HepG2 (cell line): ENCODE results near the gene ZNF32. TPM values are rescaled to one million over a fixed set of nuclear protein-coding genes. Genes with fewer than 3 reads are reported as not detected.

ENCODE experiments used
- ATAC-seq: fragments of 200-7000 bp; cut with Tn5 transposase; 3 replicates; pipeline ENCODE4 v1.9.1; 2020; ENCODE audit warnings: mild to moderate bottlenecking, moderate library complexity
- BruUV-seq: library from RNA; stranded (reverse); fragments of 400-500 nt; replicated peaks from 2 replicates; lab custom pipeline; 2021; lab: Mats Ljungman, UMichigan
- CTCF ChIA-PET: fragments of 300-600 bp; formaldehyde crosslinking; extraction: SDS; loops from one replicate; lab custom pipeline; 2021; ENCODE audit warnings: low total read pairs, inconsistent platforms, low intra/inter-chr PET ratio; lab: Yijun Ruan, JAX
- POLR2A ChIA-PET: fragments of 350-600 bp; sonication (Branson Sonifier 250); formaldehyde crosslinking; loops from one replicate; lab custom pipeline; 2020; ENCODE audit warnings: antibody characterized with exemption, inconsistent platforms; lab: Yijun Ruan, JAX
- DNase-seq: peaks from one replicate; pipeline ENCODE4 v3.0.0-alpha.2; 2015; ENCODE audit warnings: low spot score
- FAIRE-seq: peaks from 3 replicates; lab custom pipeline; 2011; peaks lifted over from hg19 to GRCh38; lab: Jason Lieb, UNC
- H2AFZ ChIP-seq: one replicate; pipeline ENCODE4 v1.6.1; 2011; ENCODE audit warnings: low read length, inconsistent platforms
- H3K27ac ChIP-seq: fragments of 300-600 bp; 3 replicates; pipeline ENCODE4 v1.8.0; 2011; ENCODE audit warnings: mixed run types, mild to moderate bottlenecking, mixed read lengths, low read length, inconsistent platforms; ENCODE audit not compliant: insufficient read depth; ENCODE audit errors: extremely low read length
- H3K27me3 ChIP-seq, 2 experiments: fragments of 200-600 bp in 1 of 2; 2 replicates in 1 of 2; 3 replicates in 1 of 2; pipeline versions ENCODE4 v1.6.0 to v1.8.0; 2011; ENCODE audit warnings: low read length in 2 of 2, mild to moderate bottlenecking in 2 of 2, moderate library complexity in 2 of 2, inconsistent platforms in 1 of 2; ENCODE audit not compliant: insufficient read depth in 2 of 2, control insufficient read depth in 1 of 2
- H3K36me3 ChIP-seq, 2 experiments: fragments of 200-600 bp in 1 of 2; replicated peaks in 1 of 2; 2 replicates in 1 of 2; 3 replicates in 1 of 2; pipeline versions ENCODE4 v1.5.1 to v1.8.0; 2011; ENCODE audit warnings: low read length in 2 of 2, inconsistent platforms in 1 of 2; ENCODE audit not compliant: insufficient read depth in 2 of 2, control insufficient read depth in 1 of 2
- H3K4me1 ChIP-seq: 2 replicates; pipeline ENCODE4 v1.5.1; 2012; ENCODE audit warnings: low read length, inconsistent platforms; ENCODE audit not compliant: insufficient read depth
- H3K4me2 ChIP-seq: 2 replicates; pipeline ENCODE4 v1.6.0; 2011; ENCODE audit warnings: low read depth, low read length, inconsistent platforms
- H3K4me3 ChIP-seq, 3 experiments: fragments of 200-600 bp in 1 of 3; sonication (generic), shearing (Covaris generic) in 1 of 3; replicated peaks in 1 of 3; 2 replicates each; pipeline ENCODE4 v1.5.1; 2011 to 2016; ENCODE audit warnings: low read length in 3 of 3, inconsistent platforms in 2 of 3, low read depth in 2 of 3, mild to moderate bottlenecking in 2 of 3, control low read depth in 1 of 3, mixed read lengths in 1 of 3; ENCODE audit not compliant: insufficient read depth in 1 of 3
- H3K79me2 ChIP-seq: one replicate; pipeline ENCODE4 v1.6.1; 2011; ENCODE audit warnings: low read length, inconsistent platforms; ENCODE audit not compliant: insufficient read depth
- H3K9ac ChIP-seq: 2 replicates; pipeline ENCODE4 v1.6.0; 2011; ENCODE audit warnings: mild to moderate bottlenecking, low read depth, low read length, inconsistent platforms; ENCODE audit not compliant: insufficient read depth
- H3K9me3 ChIP-seq: 2 replicates; pipeline ENCODE4 v1.5.1; 2012; ENCODE audit warnings: mild to moderate bottlenecking, low read length
- H4K20me1 ChIP-seq: 2 replicates; pipeline ENCODE4 v1.6.0; 2011; ENCODE audit warnings: inconsistent platforms, mild to moderate bottlenecking, low read length, moderate library complexity; ENCODE audit not compliant: insufficient read depth
- CAMTA2 ChIP-seq: sonication (generic); formaldehyde crosslinking; IDR thresholded peaks from 2 replicates; pipeline ENCODE4 v1.4.0; 2020; ENCODE audit warnings: mild to moderate bottlenecking, missing genetic modification reagents, borderline replicate concordance
- ETS1 ChIP-seq: sonication (generic); formaldehyde crosslinking; IDR thresholded peaks from 2 replicates; pipeline ENCODE4 v1.4.0; 2020; ENCODE audit warnings: missing genetic modification reagents
- MYC ChIP-seq: sonication (generic); formaldehyde crosslinking; IDR thresholded peaks from 2 replicates; pipeline ENCODE4 v1.9.0; 2021; ENCODE audit warnings: missing genetic modification reagents, borderline replicate concordance
- ZNF296 ChIP-seq: sonication (generic); formaldehyde crosslinking; conservative IDR thresholded peaks from 2 replicates; pipeline ENCODE4 v1.5.0; 2020; ENCODE audit warnings: mild to moderate bottlenecking, missing genetic modification reagents
- ZNF383 ChIP-seq: sonication (generic); formaldehyde crosslinking; IDR thresholded peaks from 2 replicates; pipeline ENCODE4 v1.4.0; 2020; ENCODE audit warnings: missing genetic modification reagents, mild to moderate bottlenecking, borderline replicate concordance
- ZNF558 ChIP-seq: sonication (generic); formaldehyde crosslinking; IDR thresholded peaks from 2 replicates; pipeline ENCODE4 v1.9.0; 2022; ENCODE audit warnings: mild to moderate bottlenecking, missing genetic modification reagents, borderline replicate concordance
- WGBS: methylation state at CpG from one replicate; pipeline ENCODE4 v1.1.6; 2017; ENCODE audit warnings: low lambda C conversion rate; 5-methylcytosine and 5-hydroxymethylcytosine counted together
- in situ Hi-C: cut with HindIII; loops from 2 replicates; pipeline ENCODE4 v1.10.0; 2017; ENCODE audit warnings: low pct_unique_long_range_greater_than_20kb; ENCODE audit not compliant: extremely low pct_ligation_motif_present
- intact Hi-C: fragments of 100-400 bp; cut with micrococcal nuclease; formaldehyde crosslinking; loops from one replicate; pipeline ENCODE4 v1.10.0; 2022; ENCODE audit not compliant: unreplicated experiment
- polyA plus RNA-seq, 8 experiments: library from polyadenylated mRNA; depleted of rRNA in 3 of 8; stranded (reverse) in 7 of 8; unstranded in 1 of 8; fragments of >200 nt; fragmentation: Illumina TruSeq in 4 of 8; extraction: Trizol in 4 of 8; gene quantifications; 2 replicates each; pipeline versions ENCODE4 v1.2.1 to v1.2.3, GENCODE V29; 2011 to 2016; ENCODE audit warnings: low read depth in 4 of 8, missing spikeins in 1 of 8, mixed read lengths in 1 of 8; ENCODE audit not compliant: insufficient read depth in 1 of 8
- total RNA-seq, 5 experiments: library from RNA; depleted of rRNA; stranded (reverse); fragments of >200 nt; fragmentation: Illumina TruSeq; extraction: Trizol; gene quantifications; 2 replicates each; pipeline ENCODE4 v1.2.3, GENCODE V29; 2016; ENCODE audit warnings: low read depth in 1 of 5
- TF ChIP-seq, protein P1 (sequence below): sonication (generic); formaldehyde crosslinking; IDR thresholded peaks from 2 replicates; pipeline ENCODE4 v1.4.0; 2020; ENCODE audit warnings: missing genetic modification reagents

ZNF32 gene
- total and polyA plus RNA-seq, 2 of the 13 experiments (the other 11 are each of a cell fraction or from before 2014, with no cell fraction given): 12.5 to 16.9 TPM

GRCh38 chr10:43694526-43694925 lies 45.8 kb upstream of the ZNF32 start (continued):
- TF ChIP-seq ZNF558 (no peak), ZNF383 (no peak), CAMTA2 (no peak), MYC (CRISPR knock-in tag) (no peak), ZNF296 (CRISPR knock-in tag) (no peak)
- TF ChIP-seq, protein P1, sequence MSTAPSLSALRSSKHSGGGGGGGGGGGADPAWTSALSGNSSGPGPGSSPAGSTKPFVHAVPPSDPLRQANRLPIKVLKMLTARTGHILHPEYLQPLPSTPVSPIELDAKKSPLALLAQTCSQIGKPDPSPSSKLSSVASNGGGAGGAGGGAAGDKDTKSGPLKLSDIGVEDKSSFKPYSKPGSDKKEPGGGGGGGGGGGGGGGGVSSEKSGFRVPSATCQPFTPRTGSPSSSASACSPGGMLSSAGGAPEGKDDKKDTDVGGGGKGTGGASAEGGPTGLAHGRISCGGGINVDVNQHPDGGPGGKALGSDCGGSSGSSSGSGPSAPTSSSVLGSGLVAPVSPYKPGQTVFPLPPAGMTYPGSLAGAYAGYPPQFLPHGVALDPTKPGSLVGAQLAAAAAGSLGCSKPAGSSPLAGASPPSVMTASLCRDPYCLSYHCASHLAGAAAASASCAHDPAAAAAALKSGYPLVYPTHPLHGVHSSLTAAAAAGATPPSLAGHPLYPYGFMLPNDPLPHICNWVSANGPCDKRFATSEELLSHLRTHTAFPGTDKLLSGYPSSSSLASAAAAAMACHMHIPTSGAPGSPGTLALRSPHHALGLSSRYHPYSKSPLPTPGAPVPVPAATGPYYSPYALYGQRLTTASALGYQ (CRISPR knock-in tag): no peak
- TF ChIP-seq, all 625 proteins: peak for 0

DNA sequence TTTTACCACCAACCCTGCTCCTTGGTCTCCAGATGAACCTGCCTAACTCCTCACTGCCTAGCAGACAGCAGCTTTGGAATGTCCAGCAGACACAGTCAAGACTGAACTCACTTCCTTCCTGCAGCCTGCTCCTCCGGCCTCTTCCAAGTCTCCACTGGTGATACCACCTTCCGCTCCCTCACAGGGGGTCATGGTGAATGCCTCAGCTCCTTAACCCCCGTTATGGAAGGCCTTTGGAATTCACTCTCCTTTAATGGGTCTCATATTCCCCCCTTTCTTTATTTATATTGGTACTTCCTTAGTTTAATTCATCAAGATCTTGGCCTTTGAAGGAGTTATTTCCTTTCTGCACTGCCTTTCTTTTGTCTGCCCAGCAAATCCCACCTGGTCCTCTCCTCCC lies 44.9 kb upstream of the ZNF32 start:
- DNase-seq: no peak
- H3K79me2 ChIP-seq: no peaks in the 10 kb centered on the region
- no peak overlapping the region for H3K4me2 ChIP-seq
- no peaks in the 10 kb centered on the region for H3K4me1 ChIP-seq
- WGBS: 40% methylated on average over 3 of the region's 3 CpGs
- in situ Hi-C loops: no loop called here
- no peak overlapping the region for H3K27ac ChIP-seq
- POLR2A ChIA-PET: no interaction called here
- no TSS peak for BruUV-seq
- H4K20me1 ChIP-seq: no peaks in the 10 kb centered on the region
- CTCF ChIA-PET: no interaction called here
- no peak for FAIRE-seq
- no peak for ATAC-seq
- H3K4me3 ChIP-seq: no peak overlapping the region
- no peaks in the 10 kb centered on the region for H3K36me3 ChIP-seq
- intact Hi-C loops: loop anchor here (10.0 kb wide), 1 partner anchor 91 kb away; no protein-coding TSS in a partner anchor
- H3K27me3 ChIP-seq: peaks cover 0 to 10% of the 10 kb centered on the region in 2 experiments; a peak in 2 of 5 replicates
- no peak overlapping the region for H3K9ac ChIP-seq
- no peak for TF ChIP-seq ETS1 (CRISPR knock-in tag)
- H3K9me3 ChIP-seq: no peaks in the 10 kb centered on the region
- no peak overlapping the region for H2AFZ ChIP-seq
